ENCODE data around the gene POU2F3.

Gene POU2F3

GRCh38 chr11:120316880-120317688 is 77.1 kb downstream of the POU2F3 start:
- DNase-seq (ENCODE audit: low spot score), result peak; percentile 19

GRCh38 chr11:120317689-120318480 is 77.9 kb downstream of the POU2F3 start:
- no peak for DNase-seq (ENCODE audit: low spot score)

- DNase-seq (ENCODE audit: low spot score), result no peak
These were observed 79.0 kb downstream of the POU2F3 start for GRCh38 chr11:120318906-120319305.

- peak; percentile 53 for DNase-seq (ENCODE audit: low spot score)
These were observed 85.2 kb downstream of the POU2F3 start, which contains the start of gene TLCD5 for GRCh38 chr11:120324932-120325810. Gene TLCD5 (plus strand): TSS chr11:120325299. CDS start chr11:120327442, 2,143 bp downstream.

GRCh38 chr11:120326228-120326627 is 86.3 kb downstream of the POU2F3 start:
- DNase-seq (ENCODE audit: low spot score), result no peak

- no peak for DNase-seq (ENCODE audit: low spot score)
These were observed 86.9 kb downstream of the POU2F3 start for GRCh38 chr11:120326845-120327281.

GRCh38 chr11:120327311-120327710 is 87.4 kb downstream of the POU2F3 start:
- no peak for DNase-seq (ENCODE audit: low spot score)

- DNase-seq (ENCODE audit: low spot score), result no peak
These were observed 89.6 kb downstream of the POU2F3 start for GRCh38 chr11:120329556-120329955.

- DNase-seq (ENCODE audit: low spot score), result no peak
These were observed 90.1 kb downstream of the POU2F3 start for GRCh38 chr11:120330045-120330444.

- DNase-seq (ENCODE audit: low spot score), result no peak
These were observed 91.5 kb downstream of the POU2F3 start for GRCh38 chr11:120331301-120331996.

GRCh38 chr11:120332822-120333716 is 93.1 kb downstream of the POU2F3 start:
- no peak for DNase-seq (ENCODE audit: low spot score)

GRCh38 chr11:120333801-120334200 is 93.9 kb downstream of the POU2F3 start:
- no peak for DNase-seq (ENCODE audit: low spot score)

GRCh38 chr11:120334332-120334731 is 94.4 kb downstream of the POU2F3 start:
- peak; percentile 41 for DNase-seq (ENCODE audit: low spot score)

- peak; percentile 93 for DNase-seq (ENCODE audit: low spot score)
These were observed 95.0 kb downstream of the POU2F3 start for GRCh38 chr11:120334894-120335462.

- no peak for DNase-seq (ENCODE audit: low spot score)
These were observed 95.6 kb downstream of the POU2F3 start for GRCh38 chr11:120335556-120335907.

- DNase-seq (ENCODE audit: low spot score), result peak; percentile 89
These were observed 96.1 kb downstream of the POU2F3 start, which contains the start of gene ARHGEF12 for GRCh38 chr11:120335908-120336640. Gene ARHGEF12 (plus strand): TSS chr11:120336413. CDS start chr11:120337244, 831 bp downstream.

GRCh38 chr11:120336641-120337354 is 96.9 kb downstream of the POU2F3 start:
- DNase-seq (ENCODE audit: low spot score), result peak; percentile 49

GRCh38 chr11:120337355-120338106 is 97.6 kb downstream of the POU2F3 start:
- peak; percentile 23 for DNase-seq (ENCODE audit: low spot score)
